IMR-90 (cell line): ENCODE measurements around the gene GZF1. TPM values are rescaled to one million over a fixed set of nuclear protein-coding genes. Genes with fewer than 3 reads are reported as not detected.

Experiments
- ATAC-seq: fragments of 200-7000 bp; cut with Tn5 transposase; 2 replicates; pipeline ENCODE4 v1.9.1; 2020; ENCODE audit warnings: low read depth, mild to moderate bottlenecking, moderate library complexity
- BruUV-seq: library from RNA; stranded (reverse); fragments of 400-500 nt; replicated peaks from 2 replicates; lab custom pipeline; 2021; lab: Mats Ljungman, UMichigan
- CTCF ChIA-PET: fragments of 300-600 bp; formaldehyde crosslinking; extraction: SDS; loops from one replicate; lab custom pipeline; 2021; ENCODE audit warnings: antibody characterized with exemption; lab: Yijun Ruan, JAX
- POLR2A ChIA-PET: fragments of 300-600 bp; sonication (Branson Sonifier 250); formaldehyde crosslinking; loops from one replicate; lab custom pipeline; 2022; ENCODE audit warnings: antibody characterized with exemption; ENCODE audit not compliant: unreplicated experiment; lab: Charles Lee
- DNase-seq: peaks from one replicate; pipeline ENCODE4 v3.0.0; 2013
- H2AFZ ChIP-seq: replicated peaks from 2 replicates; pipeline ENCODE3; 2013; ENCODE audit warnings: low read length, mild to moderate bottlenecking; ENCODE audit not compliant: poor library complexity
- H2AK5ac ChIP-seq: 2 replicates; pipeline ENCODE4 v1.6.1; 2013; ENCODE audit warnings: low read depth, low read length, inconsistent platforms
- H2AK9ac ChIP-seq: replicated peaks from 2 replicates; pipeline ENCODE3; 2013; ENCODE audit warnings: mild to moderate bottlenecking, low read depth, low read length, moderate library complexity; ENCODE audit not compliant: poor library complexity
- H2BK120ac ChIP-seq: 2 replicates; pipeline ENCODE4 v1.6.1; 2013; ENCODE audit warnings: low read depth, low read length, inconsistent platforms
- H2BK15ac ChIP-seq: 3 replicates; pipeline ENCODE4 v1.6.1; 2013; ENCODE audit warnings: low read depth, low read length, inconsistent platforms
- H2BK20ac ChIP-seq: 2 replicates; pipeline ENCODE4 v1.6.1; 2013; ENCODE audit warnings: low read depth, mild to moderate bottlenecking, inconsistent platforms, low read length, moderate library complexity
- H2BK5ac ChIP-seq: 2 replicates; pipeline ENCODE4 v1.6.1; 2013; ENCODE audit warnings: mild to moderate bottlenecking, low read depth, low read length, inconsistent platforms; ENCODE audit not compliant: poor library complexity, severe bottlenecking
- H3K14ac ChIP-seq: replicated peaks from 2 replicates; pipeline ENCODE4 v1.6.1; 2013; ENCODE audit warnings: low read depth, low read length, inconsistent platforms
- H3K18ac ChIP-seq: 2 replicates; pipeline ENCODE4 v1.6.1; 2013; ENCODE audit warnings: low read depth, low read length, control low read depth
- H3K23ac ChIP-seq: 2 replicates; pipeline ENCODE4 v1.6.1; 2013; ENCODE audit warnings: low read depth, low read length, inconsistent platforms
- H3K27ac ChIP-seq: 2 replicates; pipeline ENCODE4 v1.5.1; 2013; ENCODE audit warnings: mild to moderate bottlenecking, control low read depth, low read length; ENCODE audit not compliant: insufficient read depth
- H3K27me3 ChIP-seq: 2 replicates; pipeline ENCODE4 v1.6.1; 2013; ENCODE audit warnings: low read length; ENCODE audit not compliant: control insufficient read depth, insufficient read depth
- H3K36me3 ChIP-seq: 2 replicates; pipeline ENCODE4 v1.6.1; 2013; ENCODE audit warnings: low read length, mixed read lengths; ENCODE audit not compliant: control insufficient read depth, insufficient read depth
- H3K4ac ChIP-seq: 2 replicates; pipeline ENCODE4 v1.6.1; 2013; ENCODE audit warnings: low read depth, low read length, inconsistent platforms
- H3K4me1 ChIP-seq: 2 replicates; pipeline ENCODE4 v1.6.1; 2013; ENCODE audit warnings: low read length, mixed read lengths; ENCODE audit not compliant: control insufficient read depth, insufficient read depth
- H3K4me2 ChIP-seq: 2 replicates; pipeline ENCODE4 v1.6.1; 2013; ENCODE audit warnings: low read depth, mild to moderate bottlenecking, control low read depth, low read length, moderate library complexity
- H3K4me3 ChIP-seq: 2 replicates; pipeline ENCODE4 v1.5.1; 2013; ENCODE audit warnings: low read depth, mild to moderate bottlenecking, control low read depth, low read length, moderate library complexity; ENCODE audit not compliant: insufficient read depth
- H3K56ac ChIP-seq: 2 replicates; pipeline ENCODE4 v1.6.1; 2013; ENCODE audit warnings: low read length, inconsistent platforms; ENCODE audit not compliant: insufficient read depth; ENCODE audit errors: extremely low read depth
- H3K79me1 ChIP-seq, 2 experiments: 2 replicates each; pipeline ENCODE4 v1.6.1; 2013; ENCODE audit warnings: low read length in 2 of 2, inconsistent platforms in 1 of 2, low read depth in 1 of 2
- H3K9ac ChIP-seq: 2 replicates; pipeline ENCODE4 v1.6.1; 2013; ENCODE audit warnings: low read depth, low read length, control low read depth
- H3K9me1 ChIP-seq: 2 replicates; pipeline ENCODE4 v1.6.1; 2013; ENCODE audit warnings: low read length, inconsistent platforms; ENCODE audit not compliant: insufficient read depth
- H3K9me3 ChIP-seq: 2 replicates; pipeline ENCODE4 v1.6.1; 2013; ENCODE audit warnings: low read length; ENCODE audit not compliant: control insufficient read depth, insufficient read depth
- H4K20me1 ChIP-seq: 2 replicates; pipeline ENCODE4 v1.6.1; 2013; ENCODE audit warnings: low read length, inconsistent platforms; ENCODE audit not compliant: insufficient read depth
- H4K5ac ChIP-seq: 2 replicates; pipeline ENCODE4 v1.6.1; 2013; ENCODE audit warnings: mild to moderate bottlenecking, low read depth, low read length, control low read depth
- H4K8ac ChIP-seq, 2 experiments: 2 replicates each; pipeline ENCODE4 v1.6.1; 2013; ENCODE audit warnings: low read depth in 2 of 2, low read length in 2 of 2, control low read depth in 1 of 2, inconsistent platforms in 1 of 2
- H4K91ac ChIP-seq: 2 replicates; pipeline ENCODE4 v1.6.1; 2013; ENCODE audit warnings: low read depth, low read length, inconsistent platforms; ENCODE audit not compliant: insufficient read depth
- BHLHE40 ChIP-seq: fragments of 150-350 bp; IDR thresholded peaks from 2 replicates; pipeline ENCODE4 v1.6.1; 2016; ENCODE audit warnings: mild to moderate bottlenecking, low read depth, low read length
- CEBPB ChIP-seq: IDR thresholded peaks from 2 replicates; pipeline ENCODE4 v1.6.1; 2012; ENCODE audit warnings: low read depth, low read length, improper control_type of control experiment
- CHD1 ChIP-seq: IDR thresholded peaks from 2 replicates; pipeline ENCODE4 v1.6.1; 2012; ENCODE audit warnings: low read depth, low read length, improper control_type of control experiment
- CTCF ChIP-seq: conservative IDR thresholded peaks from 2 replicates; pipeline ENCODE4 v1.5.1; 2012; ENCODE audit warnings: mild to moderate bottlenecking, low read depth, low read length, improper control_type of control experiment
- ELK1 ChIP-seq: fragments of 150-350 bp; IDR thresholded peaks from 2 replicates; pipeline ENCODE4 v1.6.1; 2016; ENCODE audit warnings: low read depth, mild to moderate bottlenecking, low read length, moderate library complexity, borderline replicate concordance
- FOS ChIP-seq: fragments of 150-350 bp; IDR thresholded peaks from 2 replicates; pipeline ENCODE4 v1.6.1; 2016; ENCODE audit warnings: low read depth, low read length
- MAFK ChIP-seq: IDR thresholded peaks from 2 replicates; pipeline ENCODE4 v1.6.1; 2012; ENCODE audit warnings: low read depth, low read length, improper control_type of control experiment
- MAZ ChIP-seq: IDR thresholded peaks from 2 replicates; pipeline ENCODE4 v1.6.1; 2012; ENCODE audit warnings: low read depth, mild to moderate bottlenecking, low read length, improper control_type of control experiment, moderate library complexity, borderline replicate concordance
- MXI1 ChIP-seq: IDR thresholded peaks from 2 replicates; pipeline ENCODE4 v1.6.1; 2012; ENCODE audit warnings: low read depth, mild to moderate bottlenecking, low read length, moderate library complexity, borderline replicate concordance
- NFE2L2 ChIP-seq: fragments of 150-350 bp; IDR thresholded peaks from 2 replicates; pipeline ENCODE4 v1.6.1; 2016; ENCODE audit warnings: low read depth, mild to moderate bottlenecking, low read length
- POLR2A ChIP-seq: IDR thresholded peaks from 2 replicates; pipeline ENCODE4 v1.6.1; 2012; ENCODE audit warnings: mild to moderate bottlenecking, low read depth, low read length
- RAD21 ChIP-seq: IDR thresholded peaks from 2 replicates; pipeline ENCODE4 v1.6.1; 2012; ENCODE audit warnings: low read length, improper control_type of control experiment
- RCOR1 ChIP-seq: IDR thresholded peaks from 2 replicates; pipeline ENCODE4 v1.6.1; 2012; ENCODE audit warnings: mild to moderate bottlenecking, low read length, improper control_type of control experiment; ENCODE audit not compliant: insufficient replicate concordance
- RFX5 ChIP-seq: IDR thresholded peaks from 2 replicates; pipeline ENCODE4 v1.8.0; 2012; ENCODE audit warnings: low read depth, mild to moderate bottlenecking, low read length, moderate library complexity
- SMC3 ChIP-seq: fragments of 150-350 bp; IDR thresholded peaks from 2 replicates; pipeline ENCODE4 v1.6.1; 2016; ENCODE audit warnings: low read depth, mild to moderate bottlenecking, antibody characterized with exemption, low read length, moderate library complexity
- USF2 ChIP-seq: fragments of 150-350 bp; IDR thresholded peaks from 2 replicates; pipeline ENCODE4 v1.6.1; 2017; ENCODE audit warnings: mild to moderate bottlenecking, antibody characterized with exemption, low read length, low read depth
- dilution Hi-C: fragments of 300-500 bp; cut with HindIII; formaldehyde crosslinking; loops from one replicate; pipeline ENCODE4 v1.14.3; 2018; ENCODE audit warnings: low sequenced_read_pairs; ENCODE audit not compliant: unreplicated experiment
- in situ Hi-C: fragments of 300-500 bp; cut with MboI; formaldehyde crosslinking; loops from 3 replicates; pipeline ENCODE4 v1.14.3; 2019; ENCODE audit warnings: low sequenced_read_pairs, inconsistent platforms, mixed read lengths
- intact Hi-C: fragments of 100-400 bp; cut with micrococcal nuclease; formaldehyde crosslinking; loops from 2 replicates; pipeline ENCODE4 v1.10.0; 2022
- polyA plus RNA-seq, 3 experiments: library from polyadenylated mRNA; depleted of rRNA; stranded (reverse); fragments of >200 nt; gene quantifications; 2 replicates each; pipeline ENCODE4 v1.2.3, GENCODE V29; 2012; ENCODE audit warnings: low replicate concordance in 1 of 3
- total RNA-seq: library from RNA; depleted of rRNA; stranded (reverse); fragments of >200 nt; gene quantifications from 2 replicates; pipeline ENCODE4 v1.2.3, GENCODE V29; 2012

The GZF1 gene
- total and polyA plus RNA-seq, 2 of the 4 experiments (the other 2 are of a cell fraction), result 23.7 to 24.7 TPM

GRCh38 chr20:23367770-23368169 lies 5.8 kb downstream of the GZF1 start:
- Histone ChIP-seq H3K9me1 (peaks cover 13% of the 10 kb centered on the region), H3K9ac (no peak overlapping the region), H3K18ac (no peak overlapping the region), H2AFZ (no peak overlapping the region), H4K5ac (no peak overlapping the region), H3K4ac (no peak overlapping the region), H4K20me1 (peaks cover 51% of the 10 kb centered on the region), H4K8ac (no peak overlapping the region), H2AK5ac (no peak overlapping the region), H3K36me3 (peaks cover 38% of the 10 kb centered on the region), H2BK120ac (no peak overlapping the region), H3K4me3 (no peak overlapping the region), H2AK9ac (no peak overlapping the region), H3K27ac (no peak overlapping the region), H2BK15ac (no peak overlapping the region), H3K23ac (no peak overlapping the region), H3K14ac (no peak overlapping the region), H3K9me3 (no peaks in the 10 kb centered on the region), H3K27me3 (no peaks in the 10 kb centered on the region), H3K4me1 (peaks cover 11% of the 10 kb centered on the region), H3K56ac (no peak overlapping the region), H3K79me1 (peaks cover 34 to 75% of the 10 kb centered on the region in 2 experiments), H3K4me2 (peak overlapping the region; percentile 45; the same call in 1 of the 2 replicates), H2BK20ac (no peak overlapping the region), H2BK5ac (no peak overlapping the region), H4K91ac (no peak overlapping the region)
- DNase-seq (peak; percentile 57), ATAC-seq (no peak)
- dilution Hi-C loops (no loop called here), in situ Hi-C loops (no loop called here), intact Hi-C loops (loop anchor here (5.0 kb wide), 1 partner anchor 35 kb away; no protein-coding TSS in a partner anchor)
- no peak for TF ChIP-seq CTCF
- no peak for TF ChIP-seq CHD1
- no peak for TF ChIP-seq SMC3
- no peak for TF ChIP-seq MXI1
- no peak for TF ChIP-seq FOS
- no peak for TF ChIP-seq RCOR1
- TF ChIP-seq POLR2A, result no peak
- TF ChIP-seq CEBPB, result no peak
- TF ChIP-seq MAFK, result no peak
- TF ChIP-seq RAD21, result no peak
- no peak for TF ChIP-seq MAZ
- TF ChIP-seq USF2, result no peak
- TF ChIP-seq NFE2L2, result no peak
- TF ChIP-seq BHLHE40, result no peak
- no peak for TF ChIP-seq RFX5
- TF ChIP-seq ELK1, result no peak
- ChIA-PET POLR2A (no interaction called here), CTCF (no interaction called here)
- no TSS peak for BruUV-seq
